HUES64 (cell line): Measurements from ENCODE around the gene TGFBR3L.

Experiments
- H3K27ac ChIP-seq: 2 replicates; pipeline ENCODE4 v1.7.0; 2013; ENCODE audit warnings: low read depth, low read length, inconsistent platforms
- H3K27me3 ChIP-seq: 2 replicates; pipeline ENCODE4 v1.6.1; 2013; ENCODE audit warnings: mild to moderate bottlenecking, low read length; ENCODE audit not compliant: insufficient read depth
- H3K36me3 ChIP-seq: 2 replicates; pipeline ENCODE4 v1.6.1; 2013; ENCODE audit warnings: mild to moderate bottlenecking, low read length; ENCODE audit not compliant: insufficient read depth
- H3K4me1 ChIP-seq: 2 replicates; pipeline ENCODE4 v1.6.1; 2013; ENCODE audit warnings: mild to moderate bottlenecking, low read length, moderate library complexity; ENCODE audit not compliant: insufficient read depth
- H3K4me3 ChIP-seq: 2 replicates; pipeline ENCODE4 v1.5.1; 2013; ENCODE audit warnings: mild to moderate bottlenecking, low read length, moderate library complexity
- H3K9ac ChIP-seq: 2 replicates; pipeline ENCODE4 v1.6.1; 2013; ENCODE audit warnings: mild to moderate bottlenecking, low read depth, low read length
- H3K9me3 ChIP-seq: 2 replicates; pipeline ENCODE4 v1.6.1; 2013; ENCODE audit warnings: low read depth, low read length; ENCODE audit not compliant: insufficient read depth
- WGBS: fragments of 150-250, 120-280 bp; methylation state at CpG from one replicate; pipeline ENCODE4 v1.1.7; 2013; ENCODE audit warnings: missing lambda C conversion rate; 5-methylcytosine and 5-hydroxymethylcytosine counted together

Gene TGFBR3L

DNA sequence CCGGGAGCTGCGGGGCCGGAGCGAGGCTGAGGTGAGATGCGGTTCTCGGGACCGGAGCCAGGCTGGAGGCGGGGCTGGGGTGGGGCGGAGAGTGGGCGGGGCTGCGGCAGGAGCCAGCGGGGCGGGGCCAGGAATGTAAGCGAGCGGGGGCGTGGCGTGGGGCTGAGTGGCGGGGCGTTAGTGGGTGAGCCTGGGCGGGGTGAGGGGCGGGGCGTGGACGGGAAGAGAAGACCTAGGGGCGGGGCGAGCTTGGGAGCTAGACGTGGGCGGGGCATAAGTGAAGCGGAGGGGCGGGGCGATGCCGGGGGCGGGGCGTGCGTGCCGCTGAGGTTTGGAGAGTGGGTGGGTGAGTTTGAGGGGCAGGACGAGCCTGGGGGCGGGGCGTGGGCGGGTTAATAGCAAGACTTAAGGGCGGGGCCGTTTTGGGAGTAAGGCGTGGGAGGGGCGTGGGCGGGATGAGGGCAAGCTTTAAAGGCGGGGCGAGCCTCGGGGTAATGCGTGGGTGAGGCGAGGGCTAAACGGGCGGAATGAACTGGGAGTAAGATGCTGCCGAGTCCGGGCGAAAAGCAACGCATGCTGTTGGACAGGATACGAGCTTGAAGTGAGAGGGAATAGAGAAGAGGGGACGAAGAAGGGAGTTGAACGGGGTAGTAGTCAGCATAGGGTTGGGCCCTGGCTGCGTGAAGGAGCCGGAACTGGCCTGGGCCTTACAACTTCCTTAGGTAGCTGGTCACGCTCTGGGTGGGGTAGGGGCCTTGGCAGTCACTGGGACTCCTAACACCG lies 6.1 kb downstream of the TGFBR3L start:
- peaks cover 5% of the 10 kb centered on the region; the same call in 1 of the 2 replicates for H3K4me1 ChIP-seq
- peaks cover 14% of the 10 kb centered on the region; the same call in 1 of the 2 replicates for H3K36me3 ChIP-seq
- 6% methylated on average over 62 of the region's 62 CpGs for WGBS
- H3K27ac ChIP-seq = peak overlapping the region; percentile 93
- no peaks in the 10 kb centered on the region for H3K9me3 ChIP-seq
- peak overlapping the region; percentile 80 for H3K9ac ChIP-seq
- H3K27me3 ChIP-seq = peaks cover 35% of the 10 kb centered on the region
- H3K4me3 ChIP-seq = peak overlapping the region; percentile 87

- peaks cover 5% of the 10 kb centered on the region; the same call in 1 of the 2 replicates for H3K4me1 ChIP-seq
- H3K9ac ChIP-seq = peak overlapping the region; percentile 34; the same call in 1 of the 2 replicates
- H3K36me3 ChIP-seq = peaks cover 14% of the 10 kb centered on the region; the same call in 1 of the 2 replicates
- peaks cover 27% of the 10 kb centered on the region for H3K27me3 ChIP-seq
- 83% methylated on average over 17 of the region's 17 CpGs for WGBS
- no peaks in the 10 kb centered on the region for H3K9me3 ChIP-seq
- peak overlapping the region; percentile 66 for H3K4me3 ChIP-seq
- peak overlapping the region; percentile 71 for H3K27ac ChIP-seq
These were observed 6.8 kb downstream of the TGFBR3L start for GRCh38 chr19:7921302-7921966.

GRCh38 chr19:7921967-7922835 lies 7.6 kb downstream of the TGFBR3L start:
- peaks cover 14% of the 10 kb centered on the region; the same call in 1 of the 2 replicates for H3K36me3 ChIP-seq
- H3K4me1 ChIP-seq = peaks cover 5% of the 10 kb centered on the region; the same call in 1 of the 2 replicates
- no peak overlapping the region for H3K9ac ChIP-seq
- WGBS = 94% methylated on average over 31 of the region's 31 CpGs
- no peak overlapping the region for H3K27ac ChIP-seq
- H3K9me3 ChIP-seq = no peaks in the 10 kb centered on the region
- peaks cover 20% of the 10 kb centered on the region for H3K27me3 ChIP-seq
- no peak overlapping the region; the same call in 1 of the 2 replicates for H3K4me3 ChIP-seq

DNA sequence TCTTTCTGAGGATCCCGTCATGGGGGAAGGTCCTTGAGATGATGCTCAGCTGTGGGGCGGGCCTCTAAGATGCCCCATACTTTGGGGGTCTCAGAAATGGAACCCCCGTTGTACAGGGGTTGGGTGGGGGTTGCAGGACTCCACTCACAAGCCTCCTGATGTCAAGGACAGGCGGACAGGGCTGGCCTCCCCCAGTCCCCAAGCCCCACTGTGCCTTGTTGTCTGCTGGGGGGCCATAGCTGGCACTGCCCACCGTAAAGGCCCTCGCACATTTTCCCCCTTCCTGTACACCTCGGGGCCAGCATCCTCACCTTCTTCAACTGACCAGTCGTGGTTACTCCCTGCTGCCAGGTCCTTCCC lies 8.2 kb downstream of the TGFBR3L start:
- Histone ChIP-seq H3K4me3 (no peak overlapping the region), H3K9ac (no peak overlapping the region), H3K27me3 (peaks cover 14% of the 10 kb centered on the region), H3K9me3 (no peaks in the 10 kb centered on the region), H3K27ac (no peak overlapping the region), H3K36me3 (peaks cover 14% of the 10 kb centered on the region; the same call in 1 of the 2 replicates), H3K4me1 (peaks cover 5% of the 10 kb centered on the region; the same call in 1 of the 2 replicates)
- 92% methylated on average over 8 of the region's 8 CpGs for WGBS

DNA sequence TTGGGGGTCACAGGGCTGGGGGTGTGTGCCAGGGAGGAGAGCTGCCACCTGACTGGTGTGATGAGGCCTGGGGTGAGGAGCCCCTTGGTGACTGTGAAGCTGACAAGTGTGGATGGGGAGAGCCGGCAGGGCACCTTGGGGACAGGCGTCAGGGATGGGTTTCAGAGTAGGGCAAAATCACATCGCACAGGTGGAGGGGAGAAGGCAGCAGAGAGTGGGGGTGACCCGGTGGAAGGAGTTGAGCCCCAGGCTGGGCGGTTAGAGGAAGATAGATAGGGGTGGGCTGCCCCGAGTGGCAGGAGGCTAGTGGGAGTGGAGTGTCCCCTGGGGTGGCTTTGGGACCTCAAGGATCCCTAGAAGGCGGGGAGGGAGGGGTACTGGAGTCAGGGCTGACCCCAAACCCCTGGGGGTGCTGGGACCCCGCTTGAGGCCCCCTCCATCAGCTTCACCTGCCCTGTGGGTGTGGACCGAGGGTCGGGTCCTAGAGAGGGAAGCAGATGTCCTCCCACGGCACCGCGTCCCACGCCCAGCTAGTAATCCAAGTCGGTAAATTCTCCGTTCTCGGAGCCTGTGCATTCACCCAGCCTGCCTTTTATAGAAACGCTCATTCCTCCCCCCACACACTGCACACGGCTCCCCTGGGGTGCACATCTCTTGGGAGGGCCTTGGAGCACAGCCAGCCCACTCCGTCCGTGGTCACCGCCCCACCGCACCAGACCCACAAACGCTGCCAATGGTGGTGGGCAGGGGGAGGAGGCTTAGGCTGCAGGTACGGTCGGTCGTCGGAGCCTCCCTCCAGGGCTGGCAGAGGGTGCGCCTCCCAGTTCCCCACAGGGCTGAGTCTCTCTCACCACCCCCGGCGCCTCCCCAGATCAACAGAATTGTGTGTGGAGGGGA lies 8.9 kb downstream of the TGFBR3L start:
- WGBS = 91% methylated on average over 29 of the region's 31 CpGs
- H3K36me3 ChIP-seq = peaks cover 14% of the 10 kb centered on the region; the same call in 1 of the 2 replicates

DNA sequence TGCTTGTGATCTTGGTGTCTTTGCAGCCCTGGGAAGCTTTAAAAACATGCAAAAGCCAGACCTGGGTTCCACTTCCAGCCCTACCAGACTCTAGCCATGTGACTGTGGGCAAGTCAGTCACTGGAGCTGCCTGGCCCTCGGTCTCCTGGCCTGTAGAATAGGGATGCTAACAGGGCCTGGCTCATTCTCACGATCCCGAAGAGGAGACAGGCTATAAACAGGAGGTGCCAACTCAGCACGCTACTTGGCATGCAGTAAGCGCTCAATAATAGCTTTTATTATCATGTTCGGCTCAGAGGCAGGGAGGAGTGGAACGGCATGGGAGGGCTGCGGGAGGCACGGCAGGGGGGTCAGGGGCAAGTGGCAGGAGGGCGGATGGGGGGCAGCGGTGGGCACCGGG lies 9.6 kb downstream of the TGFBR3L start:
- WGBS = 93% methylated on average over 12 of the region's 12 CpGs
- Histone ChIP-seq H3K27me3 (no peaks in the 10 kb centered on the region), H3K36me3 (peaks cover 14% of the 10 kb centered on the region; the same call in 1 of the 2 replicates), H3K9me3 (no peaks in the 10 kb centered on the region), H3K4me1 (peaks cover 5% of the 10 kb centered on the region; the same call in 1 of the 2 replicates), H3K27ac (no peak overlapping the region), H3K4me3 (no peak overlapping the region), H3K9ac (no peak overlapping the region)

More for the DNA sequence above, 8.9 kb downstream of the TGFBR3L start:
- H3K9me3 ChIP-seq = no peaks in the 10 kb centered on the region
- peaks cover 5% of the 10 kb centered on the region; the same call in 1 of the 2 replicates for H3K4me1 ChIP-seq
- no peak overlapping the region for H3K9ac ChIP-seq
- H3K4me3 ChIP-seq = no peak overlapping the region
- H3K27me3 ChIP-seq = peaks cover 6% of the 10 kb centered on the region
- H3K27ac ChIP-seq = no peak overlapping the region

DNA sequence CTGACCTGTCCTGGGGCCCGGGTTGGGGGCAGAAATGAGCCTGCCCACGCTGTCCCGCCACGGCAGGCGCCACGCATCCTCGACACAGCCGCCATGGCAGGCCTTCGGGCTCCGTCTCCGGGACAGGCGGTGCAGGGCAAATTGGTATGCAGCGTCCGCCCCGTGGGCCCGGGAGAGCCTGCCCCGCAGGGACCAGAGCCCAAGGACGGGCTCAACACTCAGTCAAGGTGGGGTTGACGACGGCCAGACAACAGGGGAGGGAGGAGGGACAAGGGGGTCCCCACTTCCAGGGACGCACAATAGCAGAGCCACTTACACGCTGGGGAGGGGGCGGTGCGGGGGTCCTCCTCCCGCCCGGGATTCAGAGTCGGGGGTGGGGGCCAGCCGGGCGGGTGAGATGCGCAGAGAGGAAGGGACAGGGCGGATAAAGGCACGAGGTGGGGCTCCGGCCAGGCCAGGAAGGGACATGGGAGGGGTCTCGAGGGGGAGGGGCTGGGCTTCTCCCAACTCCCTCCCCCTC lies 10.1 kb downstream of the TGFBR3L start:
- Histone ChIP-seq H3K27ac (no peak overlapping the region), H3K9me3 (no peaks in the 10 kb centered on the region), H3K4me1 (peaks cover 2% of the 10 kb centered on the region; the same call in 1 of the 2 replicates), H3K9ac (no peak overlapping the region), H3K36me3 (peaks cover 14% of the 10 kb centered on the region; the same call in 1 of the 2 replicates), H3K4me3 (peak overlapping the region; percentile 60), H3K27me3 (no peaks in the 10 kb centered on the region)
- 62% methylated on average over 29 of the region's 34 CpGs for WGBS

DNA sequence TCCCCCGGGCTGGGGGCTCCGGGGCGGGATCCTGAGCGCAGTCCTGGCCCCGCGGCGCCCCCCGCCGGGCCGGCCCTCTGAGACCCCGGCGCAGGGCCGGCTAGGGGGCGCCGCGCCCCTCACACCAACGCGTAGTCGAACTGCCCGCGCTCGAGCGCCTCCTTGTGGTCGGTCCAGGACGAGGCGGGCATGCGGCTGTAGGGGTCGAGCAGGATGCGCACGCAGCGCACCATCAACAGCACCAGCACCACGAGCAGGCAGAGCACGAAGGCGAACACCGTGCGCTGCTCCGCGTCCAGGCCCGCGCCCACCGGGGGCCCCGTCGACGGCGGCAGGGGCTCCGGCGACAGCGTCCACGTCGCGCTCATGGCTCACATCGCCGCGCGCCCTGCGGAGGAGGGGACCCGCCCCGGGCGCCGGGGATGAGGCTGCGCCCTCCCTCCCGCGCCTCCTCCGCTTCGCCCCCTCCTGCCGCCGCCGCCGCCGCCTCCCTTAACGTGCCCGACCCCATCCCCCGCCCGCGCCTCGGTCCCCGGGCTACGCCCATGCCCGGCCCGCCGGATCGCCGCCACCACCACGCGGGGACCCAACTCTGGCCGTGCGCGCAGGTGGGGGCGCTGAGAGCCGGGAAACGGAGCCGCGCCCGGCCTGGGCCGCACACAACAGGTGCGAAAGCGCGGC lies 10.7 kb downstream of the TGFBR3L start:
- H3K9ac ChIP-seq = peak overlapping the region; percentile 66
- WGBS = under 1% methylated on average over 98 of the region's 98 CpGs
- H3K27ac ChIP-seq = no peak overlapping the region
- no peaks in the 10 kb centered on the region for H3K9me3 ChIP-seq
- no peaks in the 10 kb centered on the region for H3K4me1 ChIP-seq
- no peaks in the 10 kb centered on the region for H3K27me3 ChIP-seq
- H3K4me3 ChIP-seq = peak overlapping the region; percentile 60
- H3K36me3 ChIP-seq = peaks cover 17% of the 10 kb centered on the region

DNA sequence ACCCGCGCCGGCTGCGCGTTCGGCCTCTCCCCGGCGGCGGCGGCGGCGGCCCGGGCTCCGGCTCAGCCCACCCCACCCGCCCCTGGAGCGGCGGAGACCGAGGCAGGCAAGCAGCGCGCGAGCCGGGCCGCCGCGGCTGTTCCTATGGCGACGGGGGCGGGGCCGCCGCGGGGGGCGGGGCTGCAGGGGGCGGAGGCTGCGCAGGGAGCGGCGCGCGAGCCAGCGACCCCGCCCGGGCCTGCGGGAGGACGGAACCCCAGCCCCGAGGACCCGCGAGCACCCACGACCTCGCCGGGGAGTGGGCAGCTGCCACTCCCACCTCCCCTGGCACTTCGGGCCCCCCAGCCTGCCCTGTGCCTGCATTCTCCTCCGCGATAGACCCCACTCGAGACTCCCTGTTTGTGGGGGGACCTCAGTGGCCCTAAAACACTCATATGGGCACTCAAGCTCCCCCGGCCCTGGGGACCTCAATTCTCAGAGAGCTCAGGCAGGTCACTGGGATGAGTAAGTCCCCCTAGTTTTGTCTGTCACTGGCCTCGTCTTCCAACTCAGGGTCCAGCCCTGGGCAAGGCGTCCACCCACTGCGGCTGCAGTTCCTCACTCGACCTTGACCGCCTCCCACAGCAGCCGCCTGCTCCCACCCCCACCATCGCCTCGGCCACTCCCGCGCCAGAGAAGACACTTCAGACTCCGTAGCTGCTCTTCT lies 11.5 kb downstream of the TGFBR3L start, which contains the start of gene CTXN1:
Gene CTXN1 (minus strand): TSS at position 115 of the 706 bp plus-strand sequence. CDS start 597 bp downstream, outside the sequence.
- no peaks in the 10 kb centered on the region for H3K9me3 ChIP-seq
- peak within 1 kb of the TSS; percentile 60 for H3K4me3 ChIP-seq
- H3K4me1 ChIP-seq = no peaks in the 10 kb centered on the region
- H3K27me3 ChIP-seq = no peaks in the 10 kb centered on the region
- no peak within 1 kb of the TSS for H3K27ac ChIP-seq
- WGBS = 8% methylated on average over 65 of the region's 65 CpGs
- H3K9ac ChIP-seq = peak within 1 kb of the TSS; percentile 66
- H3K36me3 ChIP-seq = peaks cover 26% of the 10 kb centered on the region
